Central memory CD8-positive, alpha-beta T cell (primary cell): ENCODE measurements around the gene NPAS2.

Experiments used
- ATAC-seq: fragments of 150-1000 bp; cut with Tn5 transposase; replicated peaks from 2 replicates; pipeline ENCODE4 v1.10.0; 2022; ENCODE audit warnings: mild to moderate bottlenecking, moderate FRiP score, moderate number of reproducible peaks; ENCODE audit not compliant: poor library complexity, severe bottlenecking; ENCODE audit errors: extremely low read depth
- DNase-seq, 2 donors: peaks; one replicate each; pipeline ENCODE4 v3.0.0; 2021; ENCODE audit warnings: low spot score in 2 of 2
- H3K27ac Mint-ChIP-seq: one replicate; pipeline ENCODE4 v1.8.0; 2022; ENCODE audit warnings: low read depth, mild to moderate bottlenecking, moderate library complexity, mixed read lengths
- H3K27me3 Mint-ChIP-seq: one replicate; pipeline ENCODE4 v1.8.0; 2022; ENCODE audit warnings: mixed read lengths
- H3K36me3 Mint-ChIP-seq: one replicate; pipeline ENCODE4 v1.8.0; 2022; ENCODE audit warnings: mild to moderate bottlenecking, moderate library complexity, mixed read lengths; ENCODE audit not compliant: insufficient read depth
- H3K4me1 Mint-ChIP-seq: one replicate; pipeline ENCODE4 v1.8.0; 2022; ENCODE audit warnings: mixed read lengths
- H3K4me3 Mint-ChIP-seq: one replicate; pipeline ENCODE4 v1.8.0; 2022; ENCODE audit warnings: mild to moderate bottlenecking, moderate library complexity, mixed read lengths
- H3K9me3 Mint-ChIP-seq: one replicate; pipeline ENCODE4 v1.8.0; 2022; ENCODE audit warnings: mixed read lengths

The NPAS2 gene

GRCh38 chr2:100972452-100972851 is 152.5 kb downstream of the NPAS2 start:
- no peaks in the 10 kb centered on the region for H3K4me1 Mint-ChIP-seq
- H3K27me3 Mint-ChIP-seq: peaks cover 12% of the 10 kb centered on the region
- peaks cover 1% of the 10 kb centered on the region for H3K36me3 Mint-ChIP-seq
- no peak for ATAC-seq
- DNase-seq: no peak
- no peaks in the 10 kb centered on the region for H3K9me3 Mint-ChIP-seq
- H3K4me3 Mint-ChIP-seq: no peak overlapping the region
- H3K27ac Mint-ChIP-seq: no peak overlapping the region

GRCh38 chr2:100974712-100975520 is 155.0 kb downstream of the NPAS2 start:
- no peaks in the 10 kb centered on the region for H3K9me3 Mint-ChIP-seq

GRCh38 chr2:100975521-100975785 is 155.5 kb downstream of the NPAS2 start:
- peaks cover 26% of the 10 kb centered on the region for H3K27me3 Mint-ChIP-seq

More at GRCh38 chr2:100974712-100975520, 155.0 kb downstream of the NPAS2 start:
- no peaks in the 10 kb centered on the region for H3K4me1 Mint-ChIP-seq
- peaks cover 26% of the 10 kb centered on the region for H3K27me3 Mint-ChIP-seq
- H3K36me3 Mint-ChIP-seq: peaks cover 1% of the 10 kb centered on the region
- DNase-seq: no peak
- H3K4me3 Mint-ChIP-seq: no peak overlapping the region
- ATAC-seq: no peak
- H3K27ac Mint-ChIP-seq: no peak overlapping the region

GRCh38 chr2:100976061-100976460 is 156.1 kb downstream of the NPAS2 start:
- Mint-ChIP-seq H3K27me3 (peaks cover 26% of the 10 kb centered on the region), H3K4me3 (no peak overlapping the region), H3K9me3 (no peaks in the 10 kb centered on the region), H3K4me1 (no peaks in the 10 kb centered on the region), H3K27ac (no peak overlapping the region), H3K36me3 (peaks cover 1% of the 10 kb centered on the region)
- ATAC-seq: no peak
- DNase-seq: no peak

More at GRCh38 chr2:100975521-100975785, 155.5 kb downstream of the NPAS2 start:
- H3K27ac Mint-ChIP-seq: no peak overlapping the region
- H3K4me1 Mint-ChIP-seq: no peaks in the 10 kb centered on the region
- no peaks in the 10 kb centered on the region for H3K9me3 Mint-ChIP-seq
- no peak for ATAC-seq
- H3K36me3 Mint-ChIP-seq: peaks cover 1% of the 10 kb centered on the region
- no peak for DNase-seq
- no peak overlapping the region for H3K4me3 Mint-ChIP-seq

- DNase-seq: no peak
- no peaks in the 10 kb centered on the region for H3K4me1 Mint-ChIP-seq
- no peaks in the 10 kb centered on the region for H3K9me3 Mint-ChIP-seq
- H3K27ac Mint-ChIP-seq: no peak overlapping the region
- H3K27me3 Mint-ChIP-seq: peaks cover 19% of the 10 kb centered on the region
- no peak overlapping the region for H3K4me3 Mint-ChIP-seq
- peaks cover 1% of the 10 kb centered on the region for H3K36me3 Mint-ChIP-seq
- no peak for ATAC-seq
Observed at GRCh38 chr2:100976645-100977391, 156.9 kb downstream of the NPAS2 start.

- Mint-ChIP-seq H3K27me3 (peaks cover 15% of the 10 kb centered on the region), H3K4me3 (no peak overlapping the region), H3K4me1 (no peaks in the 10 kb centered on the region), H3K9me3 (no peaks in the 10 kb centered on the region), H3K36me3 (peaks cover 1% of the 10 kb centered on the region), H3K27ac (no peak overlapping the region)
- DNase-seq (no peak), ATAC-seq (no peak)
Observed at GRCh38 chr2:100977511-100977910, 157.6 kb downstream of the NPAS2 start.

- DNase-seq (no peak), ATAC-seq (no peak)
- no peaks in the 10 kb centered on the region for H3K9me3 Mint-ChIP-seq
- no peaks in the 10 kb centered on the region for H3K36me3 Mint-ChIP-seq
- no peak overlapping the region for H3K4me3 Mint-ChIP-seq
- peaks cover 15% of the 10 kb centered on the region for H3K27me3 Mint-ChIP-seq
- no peaks in the 10 kb centered on the region for H3K4me1 Mint-ChIP-seq
- no peak overlapping the region for H3K27ac Mint-ChIP-seq
Observed at GRCh38 chr2:100978582-100979191, 158.7 kb downstream of the NPAS2 start.

GRCh38 chr2:100980046-100980445 is 160.1 kb downstream of the NPAS2 start:
- no peak overlapping the region for H3K27ac Mint-ChIP-seq

GRCh38 chr2:100981011-100981410 is 161.1 kb downstream of the NPAS2 start:
- no peaks in the 10 kb centered on the region for H3K9me3 Mint-ChIP-seq
- no peak overlapping the region for H3K4me3 Mint-ChIP-seq
- no peaks in the 10 kb centered on the region for H3K36me3 Mint-ChIP-seq
- H3K27ac Mint-ChIP-seq: no peak overlapping the region
- H3K27me3 Mint-ChIP-seq: peaks cover 15% of the 10 kb centered on the region
- no peak for DNase-seq
- H3K4me1 Mint-ChIP-seq: peaks cover 6% of the 10 kb centered on the region
- no peak for ATAC-seq

More at GRCh38 chr2:100980046-100980445, 160.1 kb downstream of the NPAS2 start:
- H3K36me3 Mint-ChIP-seq: no peaks in the 10 kb centered on the region
- H3K9me3 Mint-ChIP-seq: no peaks in the 10 kb centered on the region
- no peak for DNase-seq
- ATAC-seq: no peak
- H3K4me3 Mint-ChIP-seq: no peak overlapping the region
- H3K4me1 Mint-ChIP-seq: peaks cover 4% of the 10 kb centered on the region
- H3K27me3 Mint-ChIP-seq: peaks cover 15% of the 10 kb centered on the region

GRCh38 chr2:100982431-100982861 is 162.5 kb downstream of the NPAS2 start:
- no peak overlapping the region for H3K27ac Mint-ChIP-seq

GRCh38 chr2:100983201-100983600 is 163.3 kb downstream of the NPAS2 start:
- no peak overlapping the region for H3K4me3 Mint-ChIP-seq
- peaks cover 6% of the 10 kb centered on the region for H3K4me1 Mint-ChIP-seq
- ATAC-seq (no peak), DNase-seq (no peak)
- H3K27me3 Mint-ChIP-seq: peaks cover 7% of the 10 kb centered on the region
- no peaks in the 10 kb centered on the region for H3K36me3 Mint-ChIP-seq
- H3K27ac Mint-ChIP-seq: no peak overlapping the region
- H3K9me3 Mint-ChIP-seq: no peaks in the 10 kb centered on the region

More at GRCh38 chr2:100982431-100982861, 162.5 kb downstream of the NPAS2 start:
- Mint-ChIP-seq H3K27me3 (peaks cover 14% of the 10 kb centered on the region), H3K4me3 (no peak overlapping the region), H3K36me3 (no peaks in the 10 kb centered on the region), H3K9me3 (no peaks in the 10 kb centered on the region), H3K4me1 (peaks cover 6% of the 10 kb centered on the region)
- ATAC-seq (no peak), DNase-seq (no peak)

GRCh38 chr2:100983684-100984310 is 163.9 kb downstream of the NPAS2 start:
- no peak overlapping the region for H3K4me3 Mint-ChIP-seq
- H3K4me1 Mint-ChIP-seq: peaks cover 6% of the 10 kb centered on the region
- DNase-seq (no peak), ATAC-seq (no peak)
- no peaks in the 10 kb centered on the region for H3K9me3 Mint-ChIP-seq
- peaks cover under 1% of the 10 kb centered on the region for H3K27me3 Mint-ChIP-seq
- no peaks in the 10 kb centered on the region for H3K36me3 Mint-ChIP-seq
- no peak overlapping the region for H3K27ac Mint-ChIP-seq
